Measurements from ENCODE around the gene KRTDAP.

The KRTDAP gene

DNA sequence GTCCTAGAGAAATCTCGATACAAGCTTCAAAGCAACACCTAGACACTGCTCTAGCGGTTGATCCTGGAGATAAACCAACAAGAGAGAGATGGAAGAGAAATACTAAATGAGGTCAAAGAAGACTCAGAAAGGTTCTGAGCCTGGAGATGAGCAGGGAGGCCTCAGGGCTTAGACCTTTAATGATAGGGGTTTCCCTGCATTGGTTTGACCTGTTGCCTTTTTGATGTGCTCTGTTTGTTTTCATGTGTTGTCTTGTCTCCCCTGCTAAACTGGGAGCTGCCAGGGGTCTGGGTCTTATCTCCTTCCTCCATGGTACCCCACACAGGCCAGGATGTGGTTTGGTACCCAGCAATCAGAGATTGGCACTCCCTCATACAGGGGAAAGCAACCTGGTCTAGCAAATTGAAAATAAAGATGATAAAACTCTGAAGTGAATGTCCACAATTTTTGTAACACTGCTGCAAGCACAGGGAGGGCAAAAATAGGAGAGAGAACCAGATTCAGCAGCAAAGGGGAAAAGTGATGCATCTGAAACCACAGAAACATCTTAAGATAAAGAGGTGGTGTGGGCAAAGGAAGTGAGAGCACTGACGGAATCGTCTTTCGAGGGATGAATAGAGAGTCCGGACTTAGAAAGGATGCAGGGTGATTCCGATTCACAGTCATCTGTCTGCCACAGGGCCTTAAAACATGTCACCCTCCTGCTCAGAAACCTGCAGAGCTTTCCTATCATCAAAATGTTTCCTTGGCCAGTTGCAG, 38.7 kb downstream of the KRTDAP start:
- no peak for DNase-seq (ENCODE audit: low spot score)

DNA sequence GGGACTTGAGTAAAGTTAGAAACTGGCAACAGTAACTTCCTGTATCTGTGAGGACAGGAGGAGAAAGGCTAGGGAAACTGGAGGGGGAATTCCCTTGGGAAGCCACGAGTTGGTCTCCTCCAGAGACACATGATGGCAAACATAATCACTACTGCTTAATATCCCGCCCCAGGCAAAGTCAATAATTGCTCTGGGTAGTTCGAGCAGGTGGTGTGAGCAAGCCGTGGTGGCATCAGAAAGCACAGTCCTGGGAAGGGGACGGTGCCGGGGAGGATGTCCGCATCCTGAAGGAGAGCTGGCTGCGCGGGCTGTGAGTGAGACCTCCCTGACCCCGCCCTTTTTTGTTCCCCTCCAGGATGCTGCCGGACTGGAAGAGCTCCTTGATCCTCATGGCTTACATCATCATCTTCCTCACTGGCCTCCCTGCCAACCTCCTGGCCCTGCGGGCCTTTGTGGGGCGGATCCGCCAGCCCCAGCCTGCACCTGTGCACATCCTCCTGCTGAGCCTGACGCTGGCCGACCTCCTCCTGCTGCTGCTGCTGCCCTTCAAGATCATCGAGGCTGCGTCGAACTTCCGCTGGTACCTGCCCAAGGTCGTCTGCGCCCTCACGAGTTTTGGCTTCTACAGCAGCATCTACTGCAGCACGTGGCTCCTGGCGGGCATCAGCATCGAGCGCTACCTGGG, 40.8 kb downstream of the KRTDAP start:
- no peak for DNase-seq (ENCODE audit: low spot score)

DNA sequence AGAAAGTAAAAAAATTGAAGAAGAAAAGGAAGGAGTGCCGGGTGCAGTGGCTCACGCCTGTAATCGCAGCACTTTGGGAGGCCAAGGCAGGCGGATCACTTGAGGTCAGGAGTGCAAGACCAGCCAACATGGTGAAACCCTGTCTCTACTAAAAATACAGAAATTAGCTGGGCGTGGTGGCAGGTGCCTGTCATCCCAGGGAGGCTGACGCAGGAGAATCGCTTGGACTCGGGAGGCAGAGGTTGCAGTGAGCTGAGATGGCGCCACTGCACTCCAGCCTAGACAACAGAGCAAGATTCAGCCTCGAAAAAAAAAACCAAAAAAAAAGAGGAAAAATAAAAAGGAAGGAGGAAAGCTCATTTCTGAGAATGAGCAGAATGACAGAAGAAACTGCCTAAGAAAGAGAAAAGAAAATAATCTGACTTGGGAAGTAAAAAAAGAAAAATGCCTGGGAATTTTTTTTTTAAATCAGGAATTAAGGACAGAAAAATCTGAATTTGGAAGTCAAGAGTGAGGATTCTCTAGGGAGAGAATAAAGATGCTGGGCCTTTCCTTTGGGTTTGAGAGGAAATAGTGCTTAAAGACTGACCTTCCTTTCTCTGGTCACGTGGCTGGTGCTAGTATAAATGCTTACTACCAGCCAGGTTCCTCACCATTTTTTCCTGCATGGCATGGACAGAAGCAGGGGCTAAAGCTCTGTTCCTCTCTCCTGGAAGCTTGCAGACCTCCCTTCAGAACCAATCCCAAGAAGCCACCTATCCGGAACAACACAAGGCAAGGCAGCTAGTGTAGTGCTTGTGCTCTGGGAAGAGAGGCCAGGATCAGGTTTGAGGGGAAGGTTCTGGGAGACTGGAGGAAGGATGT, 42.4 kb downstream of the KRTDAP start, which contains the start of gene FFAR2:
TSS of gene FFAR2 (plus strand) at position 652 of the 864 bp plus-strand sequence. CDS start 1,458 bp downstream, outside the sequence.
- no peak for DNase-seq (ENCODE audit: low spot score)

DNA sequence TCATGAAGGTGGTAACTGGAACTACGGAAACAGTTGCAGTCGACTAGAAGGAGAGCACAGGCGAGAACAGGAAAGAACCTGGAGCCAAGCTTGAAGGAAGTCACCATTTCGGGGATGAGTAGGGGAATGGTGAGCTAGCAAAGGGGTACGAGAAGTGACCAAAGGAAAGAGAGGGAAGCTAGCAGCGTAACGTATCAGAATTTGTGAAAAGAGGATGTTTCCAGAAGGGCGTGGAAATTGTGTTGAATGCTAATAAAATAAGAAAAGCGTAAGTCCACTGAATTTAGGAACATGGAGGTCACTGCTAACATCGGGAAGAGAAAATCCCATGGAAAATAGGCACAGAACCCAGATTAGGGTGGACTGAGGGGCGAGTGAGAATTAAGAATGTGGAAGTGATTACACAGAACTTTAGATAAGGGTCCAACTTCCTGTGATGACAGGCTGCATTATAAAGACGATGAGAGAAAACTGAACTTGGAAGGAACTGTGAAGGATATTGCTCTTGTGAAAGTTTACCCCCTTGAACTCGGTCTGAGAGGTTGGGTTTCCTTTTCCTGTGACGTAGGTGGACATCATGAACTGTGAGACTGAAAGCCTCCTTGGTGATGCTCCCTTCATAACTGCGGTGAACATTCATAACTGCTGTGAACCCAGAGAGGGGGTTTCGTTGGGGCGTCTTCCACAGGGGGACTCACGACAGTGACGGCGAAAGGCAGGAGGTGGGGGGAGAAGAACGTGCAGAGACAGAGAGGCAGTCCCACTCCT, 44.3 kb downstream of the KRTDAP start:
- no peak for DNase-seq (ENCODE audit: low spot score)

DNA sequence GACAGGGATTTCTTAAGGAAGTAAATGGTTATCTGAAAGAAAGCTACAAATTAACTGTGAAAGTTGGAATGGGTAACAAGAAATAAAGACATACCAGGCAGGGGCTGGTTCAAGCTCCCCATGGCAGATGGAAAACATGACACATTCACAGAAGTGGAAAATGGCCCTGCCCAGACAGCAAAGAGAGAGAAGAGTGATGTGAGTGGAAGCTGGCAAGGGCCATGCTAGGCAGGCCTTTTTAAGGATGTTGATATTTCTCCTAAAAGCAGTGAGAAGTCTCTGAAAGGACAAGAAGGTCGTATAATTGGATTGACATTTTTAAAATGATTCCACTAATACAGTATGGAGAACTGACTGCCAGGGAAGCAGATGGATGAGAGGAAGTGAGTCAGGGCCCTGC, 45.5 kb downstream of the KRTDAP start:
- no peak for DNase-seq (ENCODE audit: low spot score)

DNA sequence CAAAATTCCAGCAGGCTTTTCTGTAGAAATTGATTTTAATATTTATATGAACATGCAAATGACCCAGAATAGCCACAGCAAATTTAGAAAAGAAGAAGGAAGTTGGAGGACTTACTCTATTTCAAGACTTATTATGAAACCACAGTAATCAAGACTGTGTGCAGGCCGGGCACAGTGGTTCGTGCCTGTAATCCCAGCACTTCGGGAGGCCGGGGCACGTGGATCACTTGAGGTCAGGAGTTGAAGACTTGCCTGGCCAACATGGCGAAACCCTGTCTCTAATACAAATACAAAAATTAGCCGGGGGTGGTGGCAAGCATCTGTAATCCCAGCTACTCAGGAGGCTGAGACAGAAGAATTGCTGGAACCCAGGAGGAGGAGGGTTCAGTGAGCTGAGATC, 48.2 kb downstream of the KRTDAP start:
- DNase-seq (ENCODE audit: low spot score), result no peak

DNA sequence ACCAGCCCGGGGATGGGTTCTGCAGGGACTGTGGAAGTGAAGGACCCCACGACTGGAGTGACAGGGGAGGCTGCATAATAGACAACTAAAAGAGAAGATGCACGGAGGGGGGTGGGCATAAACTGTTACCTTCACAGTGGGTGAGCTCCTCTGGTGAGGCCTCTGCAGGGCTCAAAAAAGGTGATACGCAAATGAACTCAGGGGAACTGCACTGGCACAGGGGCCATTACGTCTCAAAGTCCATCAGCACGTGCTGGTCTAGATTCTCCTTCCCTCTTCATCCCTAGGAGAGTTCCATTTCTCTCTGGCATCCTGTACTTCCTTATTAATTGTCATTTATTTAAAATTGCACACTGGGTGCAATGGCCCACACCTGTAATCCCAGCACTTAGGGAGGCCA, 50.3 kb downstream of the KRTDAP start:
- DNase-seq (ENCODE audit: low spot score), result no peak

DNA sequence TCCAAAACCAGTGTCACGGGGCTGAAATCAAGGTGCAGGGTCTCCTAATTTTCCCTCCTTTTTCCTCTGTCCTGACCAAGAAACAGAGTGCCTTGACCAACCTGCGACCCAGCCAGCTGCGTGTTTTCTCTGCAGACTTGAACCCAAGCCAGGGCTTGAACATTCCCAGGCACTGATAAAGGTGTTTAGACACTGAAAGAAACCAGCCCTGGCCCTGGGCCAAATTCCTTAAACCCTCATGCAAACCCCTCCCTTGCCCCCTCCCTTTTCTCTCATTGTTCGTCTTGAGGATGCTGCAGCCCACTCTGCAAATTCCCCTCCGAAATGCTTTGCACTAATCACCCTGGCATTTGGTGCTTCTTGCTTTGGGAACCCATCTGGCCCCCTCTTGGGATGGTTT, 51.7 kb downstream of the KRTDAP start:
- DNase-seq (ENCODE audit: low spot score), result no peak

DNA sequence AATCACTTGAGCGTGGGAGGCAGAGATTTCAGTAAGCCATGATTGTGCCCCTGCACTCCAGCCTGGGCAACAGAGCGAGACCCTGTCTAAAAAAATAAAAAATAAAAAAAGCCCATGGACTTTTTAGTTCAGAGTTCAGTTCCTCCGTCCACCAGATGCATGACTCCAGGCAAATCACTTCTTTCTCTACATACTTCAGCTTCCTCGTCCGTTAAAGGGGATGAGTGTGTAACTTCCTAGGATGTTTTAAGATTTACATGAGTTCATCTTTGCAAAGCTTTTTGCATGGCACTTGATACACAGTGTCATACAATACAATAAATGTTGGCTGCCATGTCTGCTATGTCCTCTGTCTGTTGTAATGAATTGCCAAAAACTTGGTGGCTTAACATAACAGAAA, 52.2 kb downstream of the KRTDAP start:
- no peak for DNase-seq (ENCODE audit: low spot score)

DNA sequence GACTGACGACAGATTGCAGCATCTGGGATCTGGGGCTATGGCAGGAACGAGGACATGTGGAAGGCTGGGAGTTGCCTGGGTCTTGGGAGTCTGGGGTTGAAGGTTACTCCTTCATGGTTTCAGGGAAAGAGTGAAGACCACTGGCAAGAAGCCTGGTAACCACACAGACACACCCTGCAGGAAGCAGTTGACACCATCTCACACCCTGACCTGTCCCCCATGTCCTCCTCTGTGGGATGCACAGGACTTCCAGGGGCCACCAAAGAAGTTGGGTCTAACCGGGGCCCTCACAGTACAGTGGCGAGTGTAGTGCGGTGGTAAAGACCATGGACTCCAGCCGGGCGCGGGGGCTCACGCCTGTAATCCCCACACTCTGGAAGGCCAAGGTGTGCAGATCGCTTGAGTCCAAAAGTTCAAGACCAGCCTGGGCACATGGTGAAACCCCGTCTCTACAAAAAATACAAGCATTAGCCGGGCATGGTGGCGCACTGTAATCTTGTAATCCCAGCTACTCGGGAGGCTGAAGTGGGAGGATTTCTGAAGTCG, 52.8 kb downstream of the KRTDAP start:
- no peak for DNase-seq (ENCODE audit: low spot score)

All from Ammon's horn (tissue), 1 donor.